Endothelial cell of umbilical vein (primary cell): ENCODE results near the gene OLIG1. TPM values are rescaled to one million over a fixed set of nuclear protein-coding genes. Genes with fewer than 3 reads are reported as not detected.

Source experiments
- Bru-seq: library from RNA; stranded (reverse); fragments of 400-500 nt; gene quantifications from one replicate; lab custom pipeline; 2021; lab: Mats Ljungman, UMichigan
- BruChase-seq, 2 experiments: library from RNA; stranded (reverse); fragments of 400-500 nt; gene quantifications; one replicate each; lab custom pipeline; 2021; lab: Mats Ljungman, UMichigan
- BruUV-seq: library from RNA; stranded (reverse); fragments of 400-500 nt; replicated peaks from 2 replicates; lab custom pipeline; 2021; lab: Mats Ljungman, UMichigan
- CTCF ChIA-PET: fragments of 300-600, 350-600 bp; sonication (Branson Sonifier 250); formaldehyde crosslinking; loops from one replicate; lab custom pipeline; 2021; ENCODE audit warnings: antibody characterized with exemption, inconsistent platforms; lab: Charles Lee
- POLR2A ChIA-PET: fragments of 300-600, 350-600 bp; sonication (Branson Sonifier 250); formaldehyde crosslinking; loops from one replicate; lab custom pipeline; 2021; ENCODE audit warnings: antibody characterized with exemption, inconsistent platforms; lab: Charles Lee
- DNase-seq: peaks from one replicate; pipeline ENCODE4 v3.0.0-alpha.2; 2011; ENCODE audit warnings: low read depth, low spot score
- FAIRE-seq: peaks from 2 replicates; lab custom pipeline; 2011; peaks lifted over from hg19 to GRCh38; lab: Jason Lieb, UNC
- H2AFZ ChIP-seq: 2 replicates; pipeline ENCODE4 v1.6.0; 2012; ENCODE audit warnings: low read depth, low read length, control low read depth, inconsistent platforms
- H3K27ac ChIP-seq: 2 replicates; pipeline ENCODE4 v1.5.1; 2011; ENCODE audit warnings: low read depth, mild to moderate bottlenecking, control low read depth, low read length, moderate library complexity; ENCODE audit not compliant: insufficient read depth
- H3K27me3 ChIP-seq, 2 experiments: 2 replicates each; pipeline versions ENCODE4 v1.6.0 to v1.6.1; 2011; ENCODE audit warnings: low read length in 2 of 2, mixed read lengths in 1 of 2; ENCODE audit not compliant: control insufficient read depth in 2 of 2, insufficient read depth in 2 of 2
- H3K36me3 ChIP-seq, 2 experiments: 2 replicates in 1 of 2; 3 replicates in 1 of 2; pipeline ENCODE4 v1.5.1; 2011; ENCODE audit warnings: low read length in 2 of 2, mild to moderate bottlenecking in 1 of 2, moderate library complexity in 1 of 2; ENCODE audit not compliant: control insufficient read depth in 2 of 2, insufficient read depth in 2 of 2; ENCODE audit errors: extremely low read depth in 1 of 2
- H3K4me1 ChIP-seq: 3 replicates; pipeline ENCODE4 v1.5.1; 2011; ENCODE audit warnings: mild to moderate bottlenecking, low read length; ENCODE audit not compliant: control insufficient read depth, insufficient read depth; ENCODE audit errors: extremely low read depth
- H3K4me2 ChIP-seq: 2 replicates; pipeline ENCODE4 v1.6.1; 2011; ENCODE audit warnings: low read length, control low read depth, mixed read lengths; ENCODE audit not compliant: insufficient read depth
- H3K4me3 ChIP-seq, 3 experiments: fragments of 200-600 bp in 1 of 3; sonication (generic), shearing (Covaris generic) in 1 of 3; replicated peaks in 1 of 3; 2 replicates each; pipeline ENCODE4 v1.5.1; 2011 to 2016; ENCODE audit warnings: control low read depth in 3 of 3, low read length in 3 of 3, mild to moderate bottlenecking in 2 of 3, inconsistent platforms in 1 of 3, low read depth in 1 of 3, moderate library complexity in 1 of 3; ENCODE audit not compliant: insufficient read depth in 1 of 3
- H3K79me2 ChIP-seq: 2 replicates; pipeline ENCODE4 v1.6.0; 2012; ENCODE audit warnings: low read length, inconsistent platforms; ENCODE audit not compliant: control insufficient read depth, insufficient read depth
- H3K9ac ChIP-seq: replicated peaks from 2 replicates; pipeline ENCODE3; 2011; ENCODE audit warnings: low read length, control low read depth; ENCODE audit not compliant: insufficient read depth; ENCODE audit errors: extremely low read depth
- H3K9me1 ChIP-seq: replicated peaks from 3 replicates; pipeline ENCODE4 v1.6.0; 2011; ENCODE audit warnings: mild to moderate bottlenecking, low read length; ENCODE audit not compliant: control insufficient read depth, insufficient read depth; ENCODE audit errors: extremely low read depth
- H3K9me3 ChIP-seq: replicated peaks from 2 replicates; pipeline ENCODE4 v1.5.1; 2012; ENCODE audit warnings: low read length, inconsistent platforms; ENCODE audit not compliant: control insufficient read depth, insufficient read depth
- H4K20me1 ChIP-seq: replicated peaks from 2 replicates; pipeline ENCODE3; 2011; ENCODE audit warnings: mild to moderate bottlenecking, low read length; ENCODE audit not compliant: control insufficient read depth, insufficient read depth; ENCODE audit errors: extremely low read depth
- CTCF ChIP-seq, 2 donors: IDR thresholded peaks; 1 replicate in 1 of 2; 2 replicates in 1 of 2; pipeline ENCODE4 v1.5.1; 2011; ENCODE audit warnings: low read length in 2 of 2, mild to moderate bottlenecking in 2 of 2, moderate library complexity in 2 of 2, control low read depth in 1 of 2, inconsistent platforms in 1 of 2, low read depth in 1 of 2; ENCODE audit not compliant: insufficient read depth in 1 of 2; ENCODE audit errors: extremely low read depth in 1 of 2
- EZH2 ChIP-seq: IDR thresholded peaks from 2 replicates; pipeline ENCODE4 v1.6.1; 2012; ENCODE audit warnings: borderline replicate concordance, low read depth, mild to moderate bottlenecking, moderate library complexity, low read length, inconsistent platforms; ENCODE audit not compliant: severe bottlenecking
- GATA2 ChIP-seq: IDR thresholded peaks from 2 replicates; pipeline ENCODE4 v1.7.0; 2011; ENCODE audit warnings: low read depth, mild to moderate bottlenecking, moderate library complexity, mixed read lengths, low read length; ENCODE audit not compliant: insufficient read length, insufficient read depth
- JUN ChIP-seq: IDR thresholded peaks from 2 replicates; pipeline ENCODE4 v1.6.1; 2011; ENCODE audit warnings: borderline replicate concordance, low read depth; ENCODE audit not compliant: insufficient read length, insufficient read depth
- MYC ChIP-seq: IDR thresholded peaks from one replicate; pipeline ENCODE4 v1.6.1; 2011; ENCODE audit warnings: mild to moderate bottlenecking, low read depth, low read length
- dilution Hi-C: fragments of 300-500 bp; cut with MboI; formaldehyde crosslinking; loops from one replicate; pipeline ENCODE4 v1.15.0; 2019; ENCODE audit warnings: low sequenced_read_pairs; ENCODE audit not compliant: extremely low pct_ligation_motif_present
- intact Hi-C: fragments of 100-400 bp; cut with micrococcal nuclease; formaldehyde crosslinking; loops from one replicate; pipeline ENCODE4 v1.10.0; 2022
- long read RNA-seq: library from polyadenylated mRNA; stranded (forward); transcript quantifications from one replicate; pipeline ENCODE4 v2.0.0, GENCODE V29; 2021
- polyA minus RNA-seq, 3 experiments: library from RNA; depleted of rRNA, polyadenylated mRNA; stranded (reverse); fragments of >200 nt; gene quantifications; 1 replicate in 1 of 3; 2 replicates in 2 of 3; pipeline ENCODE4 v1.2.3, GENCODE V29; 2011
- polyA plus RNA-seq, 4 experiments: library from polyadenylated mRNA; depleted of rRNA in 3 of 4; stranded (reverse) in 3 of 4; unstranded in 1 of 4; fragments of >200 nt; gene quantifications; 2 replicates each; pipeline versions ENCODE4 v1.2.1 to v1.2.3, GENCODE V29; 2011 to 2012; ENCODE audit warnings: missing spikeins in 1 of 4
- total RNA-seq: library from RNA; stranded (reverse); gene quantifications from 2 replicates; pipeline ENCODE4 v1.2.3, GENCODE V29; 2021

OLIG1 gene
- not detected in 2 replicates for total RNA-seq
- not detected in 2 replicates for polyA plus RNA-seq
- not detected in 2 replicates for polyA plus RNA-seq (2011; cell fraction: cytosol; rRNA removed)
- polyA plus RNA-seq (2011; cell fraction: nucleus; rRNA removed): not detected in 2 replicates
- not detected in 2 replicates for polyA plus RNA-seq (2012)
- polyA minus RNA-seq: not detected in 2 replicates
- polyA minus RNA-seq (2011; cell fraction: cytosol; rRNA and poly(A)+ RNA removed): not detected
- polyA minus RNA-seq (2011; cell fraction: nucleus; rRNA and poly(A)+ RNA removed): not detected in 2 replicates
- Bru-seq, nascent RNA: not detected
- not detected for BruChase-seq, experiment 1, labeled RNA remaining after a 6-hour chase
- BruChase-seq, experiment 2, labeled RNA remaining after a 2-hour chase: not detected
- long read RNA-seq: 0 reads

GRCh38 chr21:33069994-33070743 lies at the start of gene OLIG1:
TSS of gene OLIG1 (plus strand) at chr21:33070141. CDS start at chr21:33070247, 106 bp downstream.
- BruUV-seq: no TSS peak
- Histone ChIP-seq H2AFZ (no peak within 1 kb of the TSS), H3K79me2 (no peaks in the 10 kb centered on the region), H3K9ac (no peak within 1 kb of the TSS), H3K27ac (no peak within 1 kb of the TSS), H3K4me3 (no peak within 1 kb of the TSS), H3K9me3 (no peaks in the 10 kb centered on the region), H4K20me1 (no peaks in the 10 kb centered on the region), H3K4me1 (peaks cover 5% of the 10 kb centered on the region), H3K36me3 (no peaks in the 10 kb centered on the region), H3K9me1 (no peaks in the 10 kb centered on the region), H3K4me2 (peak within 1 kb of the TSS; percentile 32), H3K27me3 (peaks cover 80 to 96% of the 10 kb centered on the region in 2 experiments)
- TF ChIP-seq EZH2: peak; percentile 55
- TF ChIP-seq JUN: no peak
- TF ChIP-seq GATA2: no peak
- no peak for TF ChIP-seq CTCF (IDR thresholded peaks at IDR 0.05; ENCODE audit: extremely low read depth in 1 of 2, insufficient read depth in 1 of 2, low read depth in 1 of 2, low read length in 2 of 2)
- no peak for TF ChIP-seq MYC
- dilution Hi-C loops (no loop called here), intact Hi-C loops (loop anchor here (10.0 kb wide), 1 partner anchor 45 kb away; the partner anchor contains the start of gene OLIG2)
- peak; percentile 18 for DNase-seq
- ChIA-PET POLR2A (no interaction called here), CTCF (interaction anchor here (0.8 to 1.0 kb wide), 2 partner anchors 27 to 130 kb away, joined by 3 to 4 read pairs; no protein-coding TSS in a partner anchor)
- FAIRE-seq: no peak
